Tibial nerve (tissue), 4 donors: Measurements from ENCODE around the gene GMDS. TPM values are rescaled to one million over a fixed set of nuclear protein-coding genes. Genes with fewer than 3 reads are reported as not detected.
A peak's percentile ranks its signal among the peaks of the same experiment; 100 is the strongest.

Experiments used
- DNase-seq, 2 donors: peaks; one replicate each; pipeline ENCODE4 v3.0.0-alpha.2; 2019; ENCODE audit warnings: low spot score in 2 of 2
- H3K27ac ChIP-seq, 4 donors: fragments of 200-600 bp; sonication (generic) in 3 of 4; one replicate each; pipeline ENCODE4 v1.5.1; 2017 to 2019; ENCODE audit warnings: mild to moderate bottlenecking in 1 of 4
- H3K27me3 ChIP-seq, 2 donors: fragments of 200-600 bp; sonication (generic) in 1 of 2; one replicate each; pipeline versions ENCODE4 v1.5.1 to v1.6.0; 2017 to 2019
- H3K36me3 ChIP-seq, 3 donors: fragments of 200-600 bp; sonication (generic); one replicate each; pipeline ENCODE4 v1.5.1; 2018 to 2019
- H3K4me1 ChIP-seq, 4 donors: fragments of 200-600 bp; sonication (generic) in 3 of 4; one replicate each; pipeline ENCODE4 v1.5.1; 2017 to 2019
- H3K4me3 ChIP-seq, 4 donors: fragments of 200-600 bp; sonication (generic) in 3 of 4; one replicate each; pipeline ENCODE4 v1.5.1; 2017 to 2019; ENCODE audit warnings: mild to moderate bottlenecking in 1 of 4, moderate library complexity in 1 of 4
- H3K9me3 ChIP-seq, 4 donors: fragments of 200-600 bp; sonication (generic) in 3 of 4; one replicate each; pipeline ENCODE4 v1.5.1; 2017 to 2019
- EP300 ChIP-seq, 2 donors: sonication (generic); formaldehyde crosslinking; IDR thresholded peaks; one replicate each; pipeline ENCODE4 v1.6.1; 2017; ENCODE audit warnings: antibody characterized with exemption in 2 of 2, mild to moderate bottlenecking in 1 of 2
- POLR2A ChIP-seq, 2 donors: fragments of 450-650 bp; IDR thresholded peaks; one replicate each; pipeline ENCODE4 v1.6.1; 2017; ENCODE audit warnings: antibody characterized with exemption in 2 of 2, mild to moderate bottlenecking in 2 of 2, moderate library complexity in 2 of 2
- WGBS, 2 donors: methylation state at CpG; one replicate each; pipeline ENCODE4 v1.1.5; 2018; 5-methylcytosine and 5-hydroxymethylcytosine counted together
- total RNA-seq, 4 donors: library from RNA; depleted of rRNA; stranded (reverse); fragments of >200 nt; gene quantifications; one replicate each; pipeline ENCODE4 v1.1.0, GENCODE V29; 2016
- TF ChIP-seq, protein P1 (sequence below), 5 experiments: fragments of 200-600 bp in 3 of 5; fragments of 450-650 bp in 2 of 5; sonication (generic) in 3 of 5; IDR thresholded peaks; one replicate each; pipeline ENCODE4 v1.5.1; 2016 to 2019; ENCODE audit warnings: antibody characterized with exemption in 5 of 5, mild to moderate bottlenecking in 3 of 5, moderate library complexity in 2 of 5

The GMDS gene
- total RNA-seq, 4 donors from 2014 or later: 14.9 to 46.5 (median 32.8) TPM

GRCh38 chr6:2020909-2021308, 224.5 kb downstream of the GMDS start:
- peak in 1 of 2 donors; percentile 33 for TF ChIP-seq EP300 (IDR thresholded peaks at IDR 0.05)
- TF ChIP-seq, protein P1, sequence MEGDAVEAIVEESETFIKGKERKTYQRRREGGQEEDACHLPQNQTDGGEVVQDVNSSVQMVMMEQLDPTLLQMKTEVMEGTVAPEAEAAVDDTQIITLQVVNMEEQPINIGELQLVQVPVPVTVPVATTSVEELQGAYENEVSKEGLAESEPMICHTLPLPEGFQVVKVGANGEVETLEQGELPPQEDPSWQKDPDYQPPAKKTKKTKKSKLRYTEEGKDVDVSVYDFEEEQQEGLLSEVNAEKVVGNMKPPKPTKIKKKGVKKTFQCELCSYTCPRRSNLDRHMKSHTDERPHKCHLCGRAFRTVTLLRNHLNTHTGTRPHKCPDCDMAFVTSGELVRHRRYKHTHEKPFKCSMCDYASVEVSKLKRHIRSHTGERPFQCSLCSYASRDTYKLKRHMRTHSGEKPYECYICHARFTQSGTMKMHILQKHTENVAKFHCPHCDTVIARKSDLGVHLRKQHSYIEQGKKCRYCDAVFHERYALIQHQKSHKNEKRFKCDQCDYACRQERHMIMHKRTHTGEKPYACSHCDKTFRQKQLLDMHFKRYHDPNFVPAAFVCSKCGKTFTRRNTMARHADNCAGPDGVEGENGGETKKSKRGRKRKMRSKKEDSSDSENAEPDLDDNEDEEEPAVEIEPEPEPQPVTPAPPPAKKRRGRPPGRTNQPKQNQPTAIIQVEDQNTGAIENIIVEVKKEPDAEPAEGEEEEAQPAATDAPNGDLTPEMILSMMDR (IDR thresholded peaks at IDR 0.05): no peak
- TF ChIP-seq POLR2A (IDR thresholded peaks at IDR 0.05): no peak
- Histone ChIP-seq H3K9me3 (peaks cover 0 to 11% (median 1%) of the 10 kb centered on the region in 4 donors), H3K4me3 (no peak overlapping the region), H3K27me3 (no peaks in the 10 kb centered on the region), H3K27ac (no peak overlapping the region), H3K36me3 (no peaks in the 10 kb centered on the region), H3K4me1 (peaks cover 0 to 15% (median 0%) of the 10 kb centered on the region in 4 donors)
- no peak for DNase-seq

DNA sequence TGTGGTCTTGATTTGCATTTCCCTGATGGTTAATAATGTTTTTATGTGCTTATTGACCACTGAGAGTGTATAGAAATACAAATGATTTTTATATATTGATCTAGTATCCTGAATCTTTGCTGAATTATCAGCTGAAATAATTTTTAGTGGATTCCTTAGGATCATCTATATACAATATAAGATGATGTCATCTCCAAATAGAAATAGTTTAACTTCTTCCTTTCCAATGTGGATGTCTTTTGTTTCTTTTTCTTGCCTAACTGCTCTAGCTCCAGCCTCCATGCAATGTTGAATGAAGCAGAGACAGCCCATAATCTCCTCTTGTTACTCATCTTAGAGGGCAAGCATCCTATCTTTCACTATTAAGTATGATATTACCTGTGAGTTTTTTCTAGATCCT, 226.4 kb downstream of the GMDS start:
- H3K4me3 ChIP-seq: no peak overlapping the region
- no peaks in the 10 kb centered on the region for H3K27me3 ChIP-seq
- H3K4me1 ChIP-seq: peaks cover 0 to 15% (median 0%) of the 10 kb centered on the region in 4 donors
- no peak for DNase-seq
- H3K27ac ChIP-seq: no peak overlapping the region
- no peaks in the 10 kb centered on the region for H3K36me3 ChIP-seq
- peaks cover 0 to 23% (median 6%) of the 10 kb centered on the region in 4 donors for H3K9me3 ChIP-seq
- no peak for TF ChIP-seq EP300 (IDR thresholded peaks at IDR 0.05)
- no peak for TF ChIP-seq POLR2A (IDR thresholded peaks at IDR 0.05)
- TF ChIP-seq, protein P1 (IDR thresholded peaks at IDR 0.05): no peak

DNA sequence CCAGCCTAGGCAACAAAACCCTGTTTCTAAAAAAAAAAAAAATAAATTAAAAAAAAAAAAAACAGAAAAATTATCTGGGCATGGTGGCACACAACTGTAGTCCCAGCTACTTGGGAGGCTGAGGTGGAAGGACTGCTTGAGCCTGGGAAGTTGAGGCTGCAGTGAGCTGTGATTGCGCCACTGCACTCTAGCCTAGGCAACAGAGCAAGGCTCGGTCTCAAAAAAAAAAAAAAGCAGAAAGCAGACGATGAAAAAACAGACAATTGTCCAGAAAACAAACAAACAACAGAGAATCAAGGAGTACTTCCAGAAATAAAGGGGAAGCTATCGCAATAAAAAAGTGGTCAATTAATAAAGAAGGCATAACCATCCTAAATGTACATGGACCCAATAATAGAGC, 229.4 kb downstream of the GMDS start:
- no peak overlapping the region for H3K4me3 ChIP-seq
- no peaks in the 10 kb centered on the region for H3K36me3 ChIP-seq
- TF ChIP-seq POLR2A (IDR thresholded peaks at IDR 0.05) (no peak), EP300 (IDR thresholded peaks at IDR 0.05) (no peak)
- TF ChIP-seq, protein P1 (IDR thresholded peaks at IDR 0.05): no peak
- H3K4me1 ChIP-seq: peaks cover 0 to 6% (median 0%) of the 10 kb centered on the region in 4 donors
- H3K9me3 ChIP-seq: peaks cover 0 to 23% (median 6%) of the 10 kb centered on the region in 4 donors
- H3K27me3 ChIP-seq: no peaks in the 10 kb centered on the region
- no peak overlapping the region for H3K27ac ChIP-seq
- DNase-seq: no peak
- 87 to 96% methylated on average over 4 of the region's 4 CpGs for WGBS, 2 donors

DNA sequence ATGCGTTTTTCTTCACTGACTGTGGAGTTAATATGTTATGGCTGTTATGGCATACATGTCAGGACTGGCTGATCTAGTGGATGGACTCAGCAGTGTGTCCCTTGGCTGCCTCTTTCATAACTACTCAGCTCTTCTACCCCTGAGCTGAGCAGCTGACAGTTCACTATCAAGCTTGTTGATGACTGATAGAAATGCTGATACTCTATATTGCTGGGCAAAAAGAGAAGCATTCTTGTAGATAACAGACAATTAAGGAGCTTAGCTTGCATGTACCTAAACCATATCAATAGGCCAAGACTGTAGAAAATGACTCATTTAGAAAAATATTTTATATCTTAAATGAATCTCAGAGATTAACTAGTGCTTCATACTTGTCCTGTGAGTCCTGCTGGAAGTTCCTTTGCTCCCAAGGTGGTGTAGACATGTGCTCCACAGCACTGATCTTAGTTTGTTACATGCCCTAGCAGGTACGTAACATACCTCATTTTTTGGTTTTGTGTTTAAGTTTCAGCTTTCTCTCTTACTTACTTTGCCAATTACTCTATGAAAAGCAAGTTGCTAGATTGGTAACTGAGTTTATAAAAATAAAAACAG, 236.9 kb downstream of the GMDS start:
- no peak for DNase-seq
- TF ChIP-seq, protein P1 (IDR thresholded peaks at IDR 0.05): no peak
- no peak for TF ChIP-seq EP300 (IDR thresholded peaks at IDR 0.05)
- TF ChIP-seq POLR2A (IDR thresholded peaks at IDR 0.05): no peak
- no peak overlapping the region for H3K4me3 ChIP-seq
- no peaks in the 10 kb centered on the region for H3K27me3 ChIP-seq
- WGBS, 2 donors: 94 to 95% methylated on average over 2 of the region's 2 CpGs
- no peaks in the 10 kb centered on the region for H3K36me3 ChIP-seq
- no peak overlapping the region for H3K27ac ChIP-seq
- no peaks in the 10 kb centered on the region for H3K4me1 ChIP-seq
- peaks cover 0 to 9% (median 4%) of the 10 kb centered on the region in 4 donors for H3K9me3 ChIP-seq

GRCh38 chr6:2007165-2007564, 238.2 kb downstream of the GMDS start:
- no peaks in the 10 kb centered on the region for H3K27me3 ChIP-seq
- H3K36me3 ChIP-seq: no peaks in the 10 kb centered on the region
- DNase-seq: no peak
- peaks cover 0 to 9% (median 4%) of the 10 kb centered on the region in 4 donors for H3K9me3 ChIP-seq
- H3K4me3 ChIP-seq: no peak overlapping the region
- 59 to 79% methylated on average over 4 of the region's 4 CpGs for WGBS, 2 donors
- no peaks in the 10 kb centered on the region for H3K4me1 ChIP-seq
- TF ChIP-seq, protein P1 (IDR thresholded peaks at IDR 0.05): no peak
- TF ChIP-seq EP300 (IDR thresholded peaks at IDR 0.05) (no peak), POLR2A (IDR thresholded peaks at IDR 0.05) (no peak)
- H3K27ac ChIP-seq: no peak overlapping the region
